Measurements from ENCODE around the gene FMN1. TPM values are rescaled to one million over a fixed set of nuclear protein-coding genes. Genes with fewer than 3 reads are reported as not detected.

FMN1 gene
- polyA plus RNA-seq, 2 of the 4 experiments (the other 2 are of a cell fraction) = 0.53 to 2.2 TPM

GRCh38 chr15:32853592-32853991 lies 340.9 kb downstream of the FMN1 start:
- H3K4me1 ChIP-seq = peaks cover 83% of the 10 kb centered on the region
- ATAC-seq (no peak), FAIRE-seq (no peak), DNase-seq (ENCODE audit: low read depth in 1 of 2, low spot score in 1 of 2) (no peak)
- CTCF ChIA-PET = interaction anchor here (1.0 to 3.8 kb wide), 6 partner anchors 9 to 204 kb away, joined by 3 to 25 read pairs (median 4); no protein-coding TSS in a partner anchor
- POLR2A ChIA-PET = no interaction called here
- peak overlapping the region; percentile 44 for H3K4me2 ChIP-seq
- peak overlapping the region; percentile 79 to 86 for H3K27ac ChIP-seq
- TF ChIP-seq EHF (CRISPR knock-in tag; IDR thresholded peaks at IDR 0.05) = 0 out of 2 replicates have a peak, but pooled peaks have one; percentile 17
- TF ChIP-seq CBX8 (IDR thresholded peaks at IDR 0.05) = no peak
- TF ChIP-seq PBX3 (IDR thresholded peaks at IDR 0.05) = no peak
- peak; percentile 42; the same call in 1 of the 2 replicates for TF ChIP-seq HOXB5 (CRISPR knock-in tag; IDR thresholded peaks at IDR 0.05)
- TF ChIP-seq ZC3H11A (IDR thresholded peaks at IDR 0.05) = no peak
- no peak for TF ChIP-seq JUN (IDR thresholded peaks at IDR 0.05)
- H3K4me3 ChIP-seq = no peak overlapping the region
- WGBS (ENCODE audit: missing lambda C conversion rate) = 91% methylated on average over 3 of the region's 3 CpGs
- H3K9me3 ChIP-seq = no peaks in the 10 kb centered on the region; the same call in 2 of the 3 replicates

GRCh38 chr15:32852771-32853170 lies 341.7 kb downstream of the FMN1 start:
- FAIRE-seq (peak; percentile 97), DNase-seq (ENCODE audit: low read depth in 1 of 2, low spot score in 1 of 2) (peak; percentile 15 to 89), ATAC-seq (peak; percentile 36 to 52; a peak in 3 of 6 replicates)
- no peaks in the 10 kb centered on the region; the same call in 2 of the 3 replicates for H3K9me3 ChIP-seq
- WGBS (ENCODE audit: missing lambda C conversion rate) = 3% methylated on average over 3 of the region's 3 CpGs
- H3K4me3 ChIP-seq = no peak overlapping the region
- peak overlapping the region; percentile 44 for H3K4me2 ChIP-seq
- POLR2A ChIA-PET = no interaction called here
- peaks cover 80% of the 10 kb centered on the region for H3K4me1 ChIP-seq
- CTCF ChIA-PET = interaction anchor here (5.1 kb wide), 1 partner anchor 194 kb away, joined by 23 read pairs; no protein-coding TSS in a partner anchor
- H3K27ac ChIP-seq = peak overlapping the region; percentile 79 to 86
- no peak for TF ChIP-seq HEYL (CRISPR knock-in tag; IDR thresholded peaks at IDR 0.05)
- no peak for TF ChIP-seq CBX8 (IDR thresholded peaks at IDR 0.05)
- TF ChIP-seq ZSCAN20 (CRISPR knock-in tag; IDR thresholded peaks at IDR 0.05) = no peak
- peak; percentile 76 for TF ChIP-seq MAFK (IDR thresholded peaks at IDR 0.05; ENCODE audit: partially characterized antibody)
- TF ChIP-seq ZFP36 (IDR thresholded peaks at IDR 0.05; ENCODE audit: borderline replicate concordance, partially characterized antibody) = no peak
- no peak for TF ChIP-seq CHD4 (IDR thresholded peaks at IDR 0.05; ENCODE audit: borderline replicate concordance)
- no peak for TF ChIP-seq EHMT2 (IDR thresholded peaks at IDR 0.05; ENCODE audit: low read depth)
- no peak for TF ChIP-seq HDAC2 (IDR thresholded peaks at IDR 0.05)
- TF ChIP-seq RFX5 (IDR thresholded peaks at IDR 0.05) = no peak
- TF ChIP-seq MYC (IDR thresholded peaks at IDR 0.05; ENCODE audit: borderline replicate concordance, low read length) = no peak
- peak; percentile 82 for TF ChIP-seq GATA3 (IDR thresholded peaks at IDR 0.05; ENCODE audit: borderline replicate concordance)
- peak; percentile 78 to 86; a peak in 4 of 5 replicates for TF ChIP-seq EP300 (IDR thresholded peaks at IDR 0.05)
- no peak for TF ChIP-seq MAX (IDR thresholded peaks at IDR 0.05)
- TF ChIP-seq ZNF302 (CRISPR knock-in tag; IDR thresholded peaks at IDR 0.05) = 0 out of 2 replicates have a peak, but pooled peaks have one; percentile 60
- TF ChIP-seq REST (IDR thresholded peaks at IDR 0.05) = no peak
- TF ChIP-seq HES2 (IDR thresholded peaks at IDR 0.05) = 0 out of 2 replicates have a peak, but pooled peaks have one; percentile 39
- TF ChIP-seq TP53 (CRISPR knock-in tag; IDR thresholded peaks at IDR 0.05) = no peak
- no peak for TF ChIP-seq RCOR1 (IDR thresholded peaks at IDR 0.05; ENCODE audit: low read depth, low read length)
- TF ChIP-seq ELK1 (IDR thresholded peaks at IDR 0.05; ENCODE audit: low read depth, low read length) = no peak
- no peak for TF ChIP-seq ZC3H11A (IDR thresholded peaks at IDR 0.05)
- peak; percentile 74 for TF ChIP-seq JUNB (IDR thresholded peaks at IDR 0.05)
- 0 out of 2 replicates have a peak, but pooled peaks have one; percentile 48 for TF ChIP-seq HOXA7 (CRISPR knock-in tag; IDR thresholded peaks at IDR 0.05)
- TF ChIP-seq HOXB5 (CRISPR knock-in tag; IDR thresholded peaks at IDR 0.05) = peak; percentile 39; the same call in 1 of the 2 replicates
- TF ChIP-seq BCL3 (IDR thresholded peaks at IDR 0.05) = no peak
- no peak for TF ChIP-seq KDM1A (IDR thresholded peaks at IDR 0.05; ENCODE audit: low read depth)
- TF ChIP-seq JUN (IDR thresholded peaks at IDR 0.05) = peak in 1 of 2 experiments; percentile 57; a peak in 2 of 5 replicates
- no peak for TF ChIP-seq PHF8 (IDR thresholded peaks at IDR 0.05; ENCODE audit: borderline replicate concordance, low read depth)
- TF ChIP-seq NR3C1 (IDR thresholded peaks at IDR 0.05) = no peak
- no peak for TF ChIP-seq SREBF2 (IDR thresholded peaks at IDR 0.05)
- peak; percentile 71 for TF ChIP-seq NFE2L2 (conservative IDR thresholded peaks at IDR 0.05; ENCODE audit: low read length)

All from A549 (cell line).